Myocyte (in vitro differentiated cells): ENCODE measurements around the gene DLGAP4. TPM values are rescaled to one million over a fixed set of nuclear protein-coding genes. Genes with fewer than 3 reads are reported as not detected.
"Not testable (repeated sequence)": the region's sequence is repeated elsewhere in the genome, so short reads cannot be mapped to it uniquely, and the experiment has no call there.

Experiments used
- DNase-seq: peaks from one replicate; pipeline ENCODE4 v3.0.0-alpha.2; 2012; ENCODE audit warnings: low read depth
- total RNA-seq: library from RNA; depleted of rRNA; stranded (reverse); fragments of >200 nt; gene quantifications from 2 replicates; pipeline ENCODE4 v1.2.3, GENCODE V29; 2014

DLGAP4 gene
- total RNA-seq, 1 donor from 2014 or later, result 39.7 TPM

DNA sequence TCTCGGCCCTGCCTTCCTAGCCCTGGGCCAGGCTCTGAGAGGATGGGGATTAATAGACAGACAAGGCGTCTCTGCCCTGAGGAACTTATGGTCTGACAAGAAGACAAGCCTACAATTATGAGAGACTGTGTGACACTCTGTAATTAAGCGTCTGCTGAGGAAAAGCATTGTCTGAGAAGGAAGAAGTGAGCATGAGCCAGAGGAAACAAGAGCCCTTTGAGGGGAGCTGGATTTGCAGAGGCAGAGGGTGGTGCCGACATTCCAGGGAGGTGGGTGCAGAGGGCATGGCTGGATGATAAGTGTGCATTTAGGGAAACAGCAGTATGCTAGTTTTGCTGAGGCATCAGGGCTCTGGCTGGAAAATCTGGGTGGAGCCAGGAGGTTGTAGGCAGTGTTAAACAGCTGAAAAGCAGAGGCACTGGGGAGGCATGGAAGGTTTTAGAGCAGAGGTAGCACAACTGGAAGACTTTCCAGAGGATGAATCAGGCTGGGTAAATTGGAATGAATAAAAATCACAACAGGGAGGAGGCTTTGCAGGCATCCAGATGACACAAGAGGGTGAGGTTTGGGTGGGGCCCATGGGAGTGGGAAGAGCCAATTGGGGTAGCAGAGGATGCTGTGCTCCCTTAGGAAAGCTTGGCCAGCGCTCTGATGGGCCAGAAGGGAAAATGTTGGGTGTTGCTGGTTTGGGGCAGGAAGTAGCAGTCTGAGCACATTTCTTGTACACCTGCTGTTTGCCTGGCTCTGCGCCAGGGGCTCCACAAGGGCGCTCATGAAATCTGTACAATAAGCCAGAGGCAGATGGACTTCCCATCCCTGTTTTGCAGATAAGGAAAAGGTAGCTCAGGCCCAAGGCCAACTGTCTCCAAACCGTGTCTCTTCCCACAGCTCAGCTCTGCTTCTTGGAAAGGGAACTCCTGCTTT is 161.2 kb downstream of the DLGAP4 start:
- DNase-seq, result peak; percentile 70

DNA sequence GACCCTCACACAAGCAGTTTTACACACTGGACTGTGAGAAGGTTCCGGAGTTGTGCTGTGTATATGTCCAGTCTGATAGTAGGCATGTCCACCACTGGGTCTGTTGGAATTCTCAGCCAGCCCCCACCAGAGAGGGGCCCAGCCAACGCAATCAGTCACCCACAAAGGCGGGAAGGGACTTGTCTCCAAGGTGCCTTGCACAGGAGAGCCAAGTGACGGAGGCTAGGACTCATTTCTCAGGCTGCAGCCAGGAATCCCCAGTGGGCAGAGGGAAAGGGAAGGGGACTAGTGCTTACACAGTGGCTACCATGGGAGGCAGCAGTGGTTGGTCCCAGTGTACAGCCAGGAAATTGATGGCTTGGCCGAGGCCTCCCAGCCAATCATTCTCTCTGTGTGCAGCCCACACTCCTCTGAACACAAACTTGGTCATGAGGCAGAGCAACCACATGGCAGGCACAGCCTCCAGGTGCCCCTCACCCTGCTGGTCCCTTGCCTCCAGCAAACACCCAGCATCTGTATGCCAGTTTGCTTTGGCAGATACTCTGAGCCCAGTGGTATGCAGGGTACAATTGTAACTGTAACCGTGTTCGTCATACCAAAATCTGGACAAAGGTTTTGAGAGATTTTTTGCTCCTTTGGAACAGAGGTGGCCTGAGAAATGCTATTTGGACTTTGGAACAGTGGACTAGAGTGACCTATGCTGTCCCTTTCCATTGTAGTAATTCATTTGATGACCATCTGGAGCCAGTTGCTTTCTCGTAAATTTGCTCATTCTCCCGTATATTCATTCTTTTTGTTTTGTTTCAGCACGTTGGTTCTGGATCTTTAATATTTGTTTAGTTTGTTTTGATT is 162.2 kb downstream of the DLGAP4 start:
- peak; percentile 31 for DNase-seq

GRCh38 chr20:36469973-36470372 is 163.8 kb downstream of the DLGAP4 start:
- DNase-seq, result no peak

DNA sequence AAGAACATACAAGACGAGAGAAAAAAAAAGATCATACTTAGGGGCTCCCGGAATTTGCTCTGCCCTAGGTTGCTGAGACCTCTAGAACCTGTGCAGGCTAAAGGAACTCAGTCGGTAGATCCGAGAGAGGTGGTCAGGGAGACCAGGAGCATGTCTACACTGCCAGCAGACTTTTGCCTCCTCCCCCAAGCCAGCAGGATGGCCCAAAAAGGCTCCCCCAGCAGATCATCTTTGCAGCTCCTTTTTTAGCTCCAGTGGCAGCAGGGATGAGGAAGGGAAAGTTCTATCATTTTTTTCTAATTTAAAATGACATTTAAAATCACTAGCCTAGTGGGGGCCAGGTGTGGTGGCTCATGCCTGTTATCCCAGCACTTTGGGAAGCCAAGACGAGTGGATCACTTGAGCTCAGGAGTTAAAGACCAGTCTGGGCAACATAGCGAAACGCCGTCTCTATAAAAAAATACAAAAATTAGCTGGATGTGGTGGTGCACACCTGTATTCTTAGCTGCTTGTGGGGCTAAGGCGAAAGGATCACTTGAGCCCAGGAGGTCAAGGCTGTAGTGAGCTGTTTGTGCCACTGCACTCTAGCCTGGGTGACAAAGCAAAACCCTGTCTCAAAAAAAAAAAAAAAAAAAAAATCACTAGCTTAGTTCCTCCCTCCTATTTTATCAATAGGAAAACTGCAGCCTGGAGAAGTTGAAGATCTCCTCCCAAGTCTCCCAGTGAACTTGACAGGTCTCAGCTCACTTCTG is 165.9 kb downstream of the DLGAP4 start:
- DNase-seq, result no peak

DNA sequence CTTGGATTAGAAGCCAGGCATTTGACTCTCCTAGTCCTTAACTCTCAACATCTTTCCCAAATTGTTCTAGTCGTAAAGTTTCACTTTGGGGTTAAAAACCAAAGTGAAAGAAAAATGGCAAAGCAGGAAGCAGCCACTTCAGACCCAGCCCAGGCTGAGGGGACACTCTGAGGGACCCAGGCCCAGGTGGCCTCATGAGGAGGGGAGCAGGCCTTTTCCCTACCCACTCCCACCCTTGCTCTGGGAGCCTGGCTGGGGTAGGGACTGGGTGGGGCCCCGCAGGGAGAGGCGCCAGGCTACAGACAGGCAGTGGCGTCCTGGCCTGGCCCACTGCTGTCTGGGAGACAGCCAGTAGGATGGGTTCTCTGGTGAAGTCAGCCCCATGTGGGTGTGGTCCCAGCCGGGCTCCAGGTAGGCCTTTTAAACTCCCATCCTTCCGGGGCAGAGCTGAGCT is 166.5 kb downstream of the DLGAP4 start:
- DNase-seq, result no peak

GRCh38 chr20:36473164-36473563 is 167.0 kb downstream of the DLGAP4 start:
- DNase-seq, result no peak

DNA sequence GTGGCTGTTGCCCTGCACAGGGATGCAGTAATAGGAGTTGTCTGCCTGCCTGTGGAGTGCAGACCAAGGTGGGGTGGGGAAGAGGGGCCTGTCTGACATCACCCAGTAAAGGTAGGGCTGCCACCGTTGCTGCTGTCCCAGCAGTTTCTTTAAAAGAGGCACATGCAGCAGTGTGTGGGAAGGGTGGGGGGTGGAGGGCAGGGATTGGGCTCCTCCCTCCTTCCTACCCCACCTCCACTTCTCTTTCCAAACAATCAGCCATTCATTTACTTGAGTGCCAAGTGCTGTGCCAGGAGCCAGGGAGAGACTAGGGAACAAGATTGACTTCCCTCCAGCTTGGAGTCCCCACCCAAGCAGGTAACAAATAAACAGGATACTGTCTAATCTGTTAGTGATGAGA is 168.4 kb downstream of the DLGAP4 start:
- DNase-seq, result no peak

GRCh38 chr20:36475054-36475453 is 168.9 kb downstream of the DLGAP4 start:
- DNase-seq, result not testable (repeated sequence)

DNA sequence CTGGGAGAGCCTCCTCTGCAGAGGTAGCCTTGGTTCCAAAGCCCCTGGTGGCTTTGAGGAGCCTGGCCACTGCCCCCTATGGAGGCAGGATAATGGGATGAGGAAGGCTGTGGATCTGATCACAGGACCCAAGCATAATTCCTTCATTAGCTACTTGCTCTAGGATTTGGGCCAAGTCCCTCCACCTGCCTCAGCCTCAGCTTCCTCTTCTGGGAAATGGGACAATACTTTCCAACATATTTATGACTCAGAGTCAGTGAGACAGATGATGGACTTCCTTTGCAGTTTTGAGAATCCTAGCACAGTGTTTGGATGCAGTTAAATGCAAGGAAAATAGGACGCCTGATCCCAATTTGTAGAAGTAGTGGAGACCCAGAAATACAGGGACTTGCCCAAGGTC is 171.3 kb downstream of the DLGAP4 start:
- no peak for DNase-seq

DNA sequence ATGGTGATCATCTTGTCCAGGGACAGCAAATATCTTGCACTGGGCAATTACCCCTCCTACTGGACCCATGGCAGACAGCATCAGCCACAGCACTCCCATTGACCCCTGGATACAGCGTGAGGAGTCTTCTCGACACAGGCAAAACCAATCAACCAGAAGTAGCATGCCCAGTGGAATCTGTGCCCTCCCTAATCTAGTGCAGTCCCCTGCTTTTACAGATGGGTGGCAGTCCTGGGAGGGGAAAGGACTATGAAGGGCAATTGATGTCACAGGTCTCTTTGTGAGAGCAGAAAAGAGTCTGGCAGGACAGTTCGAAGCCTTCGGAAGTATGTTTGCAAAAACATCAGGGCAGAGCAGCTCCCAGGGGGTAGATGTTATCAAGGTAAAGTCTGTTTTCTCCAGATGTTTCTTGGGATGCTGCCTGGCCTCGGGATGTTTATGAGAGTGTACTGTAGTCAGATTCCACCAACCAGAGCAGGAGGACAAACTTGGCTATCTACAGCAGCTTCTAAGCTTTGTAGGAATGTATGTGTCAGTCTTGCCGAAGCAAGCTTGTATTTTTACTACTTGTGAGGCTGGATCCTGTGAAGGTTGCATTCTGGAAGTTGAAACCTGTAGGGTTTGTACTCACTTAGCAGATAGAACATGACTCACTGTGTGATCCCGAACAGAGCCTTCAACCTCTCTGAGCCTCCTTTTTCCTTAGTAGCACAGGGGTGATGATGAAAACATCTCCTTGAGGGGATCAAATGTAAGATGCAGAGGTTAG is 172.2 kb downstream of the DLGAP4 start:
- DNase-seq, result peak; percentile 14

DNA sequence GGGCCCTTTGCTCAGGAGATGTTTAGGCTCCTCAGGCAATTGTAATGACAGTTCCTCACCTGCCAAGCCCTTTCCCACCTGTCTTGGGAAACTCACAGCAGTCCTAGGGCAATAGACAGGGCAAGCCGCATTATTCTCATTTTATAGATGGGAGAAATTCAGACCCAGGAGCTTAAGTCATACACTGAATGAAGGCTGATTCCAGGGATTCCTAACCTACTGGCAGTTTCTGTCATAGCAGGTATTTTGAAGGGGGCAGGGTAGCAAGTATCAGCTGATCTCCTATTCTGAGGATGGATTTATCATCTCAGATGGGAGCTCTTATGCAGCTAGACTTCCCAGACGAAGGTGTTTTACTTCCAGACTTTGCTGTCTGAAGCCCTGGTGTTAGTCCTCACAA is 173.8 kb downstream of the DLGAP4 start:
- no peak for DNase-seq

DNA sequence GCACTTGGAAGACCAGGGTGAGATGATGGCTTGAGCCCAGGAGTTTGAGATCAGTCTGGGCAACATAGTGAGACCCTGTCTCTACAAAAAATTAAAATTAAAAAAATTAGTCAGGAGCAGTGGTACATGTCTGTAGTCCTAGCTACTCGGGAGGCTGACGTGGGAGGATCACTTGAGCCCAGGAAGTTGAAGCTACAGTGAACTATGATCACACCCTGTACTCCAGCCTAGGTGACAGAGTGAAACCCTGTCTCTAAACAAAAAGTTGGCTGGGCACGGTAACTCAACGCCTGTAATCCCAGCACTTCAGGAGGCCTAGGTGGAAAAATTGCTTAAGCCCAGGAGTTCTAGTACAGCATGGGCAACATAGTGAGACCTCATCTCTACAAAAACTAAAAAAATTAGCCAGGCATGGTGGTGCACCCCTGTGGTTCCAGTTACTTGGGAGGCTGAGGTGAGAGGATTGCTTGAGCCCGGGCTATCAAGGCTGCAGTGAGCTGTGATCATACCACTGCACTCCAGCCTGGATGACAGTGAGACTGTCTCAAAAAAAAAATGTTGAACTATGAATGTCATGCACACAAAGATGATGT is 174.4 kb downstream of the DLGAP4 start:
- DNase-seq, result no peak

DNA sequence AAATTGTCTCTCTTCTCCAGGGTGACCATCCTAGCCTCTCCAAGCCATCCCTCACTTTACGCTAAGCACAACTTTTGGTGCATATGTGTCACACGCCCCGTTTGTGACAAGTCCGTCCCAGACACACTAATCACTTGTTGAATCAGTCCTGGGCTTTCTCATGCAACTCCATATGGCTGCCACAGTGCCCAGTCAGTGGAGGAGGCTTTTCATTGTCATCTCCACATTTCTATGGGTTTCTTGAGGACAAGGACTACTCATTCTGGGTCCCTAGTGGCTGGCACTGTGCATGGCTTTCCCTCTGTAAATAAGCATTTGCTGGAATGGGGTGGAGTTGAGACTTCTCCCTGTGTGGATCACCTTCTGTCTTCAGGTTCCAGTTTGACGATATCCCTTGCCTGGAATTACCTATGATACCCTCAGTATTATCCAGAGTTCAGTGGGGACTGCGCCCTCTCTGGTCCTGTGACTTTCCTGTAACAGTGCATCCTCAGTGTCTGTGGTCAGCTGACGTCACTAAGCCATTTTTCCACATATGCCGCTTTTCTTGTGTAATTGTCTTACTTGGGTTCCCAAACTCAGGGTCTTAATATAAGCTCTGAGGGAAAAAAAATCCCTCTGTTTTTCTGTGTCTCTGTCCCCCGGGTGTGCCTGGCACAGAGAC is 175.4 kb downstream of the DLGAP4 start:
- no peak for DNase-seq

DNA sequence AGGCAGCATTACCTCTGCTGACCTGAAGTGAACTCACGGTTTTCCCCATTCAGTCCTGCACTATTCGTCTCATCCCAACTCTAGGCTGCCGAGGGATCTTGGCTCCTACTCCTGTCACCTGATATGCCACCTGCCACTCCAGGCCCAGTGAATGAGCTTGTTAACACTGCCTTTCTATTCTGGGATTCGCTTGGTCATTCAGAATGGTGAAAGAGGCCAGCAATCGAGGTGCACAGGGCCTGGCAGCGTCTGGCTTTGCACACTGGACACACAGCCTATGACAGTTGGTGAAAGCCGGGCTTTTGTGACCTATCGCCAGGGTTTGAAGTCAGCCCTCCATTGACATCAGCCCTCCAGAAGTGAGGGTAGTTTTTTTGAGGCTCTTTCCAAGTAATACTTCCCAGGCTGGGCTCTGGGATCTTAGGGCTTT is 175.9 kb downstream of the DLGAP4 start:
- peak; percentile 96 for DNase-seq

GRCh38 chr20:36483209-36483918 is 177.2 kb downstream of the DLGAP4 start:
- no peak for DNase-seq

- DNase-seq, result no peak
Observed at GRCh38 chr20:36483919-36484808, 178.0 kb downstream of the DLGAP4 start.

DNA sequence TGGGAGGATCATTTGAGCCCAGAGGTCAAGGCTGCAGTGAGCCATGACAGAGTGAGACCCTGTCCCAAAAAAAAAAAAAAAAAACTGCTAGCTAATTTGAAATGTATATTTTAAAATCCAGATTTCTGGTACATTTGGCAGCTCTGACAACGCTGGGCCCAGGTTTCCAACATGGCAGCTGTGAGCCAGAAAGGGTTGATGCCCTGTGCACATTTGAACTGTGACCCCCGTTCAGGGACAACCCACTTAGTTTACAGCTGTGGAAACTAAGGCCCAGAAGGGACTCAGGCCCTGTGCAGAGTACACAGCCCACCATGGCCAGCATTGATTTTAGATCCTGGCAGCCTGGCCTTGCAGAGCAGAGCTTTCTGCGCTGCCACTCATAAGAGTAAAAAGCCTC is 179.1 kb downstream of the DLGAP4 start:
- no peak for DNase-seq

GRCh38 chr20:36487069-36487468 is 180.9 kb downstream of the DLGAP4 start:
- no peak for DNase-seq
